SH-SY5Y (cell line): Measurements from ENCODE around the gene VAV2.

Experiments
- GATA2 ChIP-seq: IDR thresholded peaks from 2 replicates; pipeline ENCODE4 v1.6.1; 2011; ENCODE audit warnings: mild to moderate bottlenecking, low read depth, low read length
- GATA3 ChIP-seq: IDR thresholded peaks from 2 replicates; pipeline ENCODE4 v1.6.1; 2011; ENCODE audit warnings: low read depth, mild to moderate bottlenecking, low read length, moderate library complexity

DNA sequence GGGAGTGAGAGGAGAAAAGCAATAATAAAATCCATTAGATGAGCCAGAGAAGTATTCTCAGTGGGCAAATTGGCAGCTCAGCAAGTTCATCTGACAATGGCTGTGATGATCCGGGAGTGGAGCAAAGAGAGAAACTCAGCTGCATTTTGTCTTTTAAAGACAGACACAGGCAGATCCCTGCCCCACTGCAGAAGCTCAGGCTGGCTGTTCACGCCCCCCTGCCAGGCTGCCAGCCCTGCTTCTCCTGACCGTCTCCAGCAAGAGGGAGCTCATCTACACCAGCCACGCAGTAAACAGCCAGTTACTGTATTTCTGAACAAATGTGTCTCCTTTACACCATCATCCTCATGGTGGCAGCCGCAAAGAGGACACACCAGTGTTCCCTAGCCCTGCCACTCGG lies 139.7 kb downstream of the VAV2 start:
- no peak for TF ChIP-seq GATA2
- no peak for TF ChIP-seq GATA3
